MM.1S (cell line): ENCODE results near the gene HSPB6.

Experiments used
- CTCF ChIP-seq: fragments of 300-600 bp; sonication (generic); IDR thresholded peaks from 2 replicates; pipeline ENCODE4 v1.5.1; 2016; ENCODE audit warnings: antibody characterized with exemption, low read length, mixed read lengths
- EZH2 ChIP-seq: fragments of 300-600 bp; sonication (generic); optimal IDR thresholded peaks from 2 replicates; pipeline ENCODE3; 2017; ENCODE audit warnings: low read depth, mild to moderate bottlenecking, antibody characterized with exemption, low read length, mixed read lengths
- EZH2phosphoT487 ChIP-seq: fragments of 300-600 bp; sonication (generic); IDR thresholded peaks from 2 replicates; pipeline ENCODE4 v1.6.1; 2018; ENCODE audit warnings: antibody characterized with exemption, low read length

DNA sequence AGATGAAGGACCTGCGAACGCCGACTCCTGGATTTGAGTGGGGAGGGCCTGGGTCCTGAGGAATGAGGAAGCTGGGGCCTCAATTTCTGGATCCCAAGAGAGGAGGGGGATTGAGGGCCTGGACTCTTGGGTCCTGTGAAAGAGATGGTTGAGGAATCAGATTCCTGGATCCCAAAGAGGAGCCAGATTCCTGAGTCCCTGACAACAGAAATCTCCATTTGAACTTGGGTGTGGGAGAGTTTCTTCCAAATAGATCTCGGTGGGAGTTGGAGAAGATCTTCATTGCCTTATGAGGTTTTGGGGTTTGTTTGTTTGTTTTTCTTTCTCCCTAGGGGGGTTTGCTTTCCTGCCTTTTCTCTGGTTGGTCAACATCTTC is 10.8 kb downstream of the HSPB6 start:
- TF ChIP-seq CTCF (no peak), EZH2 (no peak), EZH2phosphoT487 (no peak)
